GM20000 (cell line): Measurements from ENCODE around the gene SERINC5.

Experiments
- DNase-seq: peaks from one replicate; pipeline ENCODE4 v3.0.0; 2012; ENCODE audit warnings: low spot score
- TF ChIP-seq, protein P1 (sequence below): IDR thresholded peaks from 2 replicates; pipeline ENCODE4 v1.5.1; 2012; ENCODE audit warnings: mild to moderate bottlenecking, control low read depth; ENCODE audit errors: extremely low read depth, missing control alignments

Gene SERINC5

DNA sequence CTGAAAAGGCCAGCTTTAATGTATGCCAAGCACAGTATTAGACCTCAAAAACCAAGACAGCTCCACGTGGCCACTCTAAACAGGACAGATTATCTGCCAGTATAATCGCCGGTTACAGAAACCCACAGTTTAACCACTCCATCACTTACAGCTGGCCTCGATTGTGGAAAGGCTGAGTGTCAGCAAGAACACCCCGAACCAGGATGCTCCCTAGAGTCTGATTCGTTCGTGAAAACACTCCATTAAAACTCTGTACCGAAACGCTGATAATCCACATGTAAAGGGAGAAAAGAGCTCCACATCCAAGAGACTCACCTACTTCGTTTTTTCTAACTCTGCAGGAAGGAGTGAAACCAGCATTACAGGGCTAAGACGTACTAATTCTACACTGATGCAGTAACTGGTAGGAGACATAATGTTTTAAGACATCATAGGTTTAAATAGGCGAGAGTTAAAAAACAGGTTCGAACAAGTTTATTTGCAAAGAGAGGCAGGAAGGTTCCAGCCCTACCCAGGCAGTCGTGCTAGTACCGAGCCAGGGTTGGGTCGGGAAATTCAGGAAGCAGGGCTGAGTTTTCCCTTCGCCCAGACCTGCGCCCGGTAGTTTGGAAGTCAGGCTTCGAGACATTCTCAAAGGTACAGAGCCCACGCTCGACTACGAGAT is 949 bp downstream of the SERINC5 start:
- peak; percentile 43 for DNase-seq
- TF ChIP-seq, protein P1, sequence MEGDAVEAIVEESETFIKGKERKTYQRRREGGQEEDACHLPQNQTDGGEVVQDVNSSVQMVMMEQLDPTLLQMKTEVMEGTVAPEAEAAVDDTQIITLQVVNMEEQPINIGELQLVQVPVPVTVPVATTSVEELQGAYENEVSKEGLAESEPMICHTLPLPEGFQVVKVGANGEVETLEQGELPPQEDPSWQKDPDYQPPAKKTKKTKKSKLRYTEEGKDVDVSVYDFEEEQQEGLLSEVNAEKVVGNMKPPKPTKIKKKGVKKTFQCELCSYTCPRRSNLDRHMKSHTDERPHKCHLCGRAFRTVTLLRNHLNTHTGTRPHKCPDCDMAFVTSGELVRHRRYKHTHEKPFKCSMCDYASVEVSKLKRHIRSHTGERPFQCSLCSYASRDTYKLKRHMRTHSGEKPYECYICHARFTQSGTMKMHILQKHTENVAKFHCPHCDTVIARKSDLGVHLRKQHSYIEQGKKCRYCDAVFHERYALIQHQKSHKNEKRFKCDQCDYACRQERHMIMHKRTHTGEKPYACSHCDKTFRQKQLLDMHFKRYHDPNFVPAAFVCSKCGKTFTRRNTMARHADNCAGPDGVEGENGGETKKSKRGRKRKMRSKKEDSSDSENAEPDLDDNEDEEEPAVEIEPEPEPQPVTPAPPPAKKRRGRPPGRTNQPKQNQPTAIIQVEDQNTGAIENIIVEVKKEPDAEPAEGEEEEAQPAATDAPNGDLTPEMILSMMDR, result no peak

GRCh38 chr5:80251636-80252035 is 4.2 kb downstream of the SERINC5 start:
- TF ChIP-seq, protein P1, result no peak
- DNase-seq, result no peak

DNA sequence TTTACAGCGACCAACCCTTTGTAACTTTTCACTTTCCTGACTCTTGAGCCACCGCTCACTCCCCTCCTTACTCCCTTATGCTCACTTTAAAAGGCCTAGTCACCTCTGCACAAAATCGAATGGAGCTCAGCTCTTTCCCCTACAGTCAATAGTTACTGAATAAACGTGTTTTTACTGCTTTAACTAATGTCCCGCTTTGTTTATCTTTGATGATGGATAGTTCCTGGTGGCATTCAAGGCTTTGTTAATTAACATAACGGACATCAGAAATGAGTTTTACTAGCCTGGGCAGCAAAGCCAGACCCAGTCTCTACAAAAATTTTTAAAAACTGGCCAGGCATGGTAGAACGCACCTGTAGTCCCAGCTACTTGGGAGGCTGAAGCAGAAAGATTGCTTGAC is 5.0 kb downstream of the SERINC5 start:
- DNase-seq, result no peak
- TF ChIP-seq, protein P1, result no peak

GRCh38 chr5:80249901-80250300 is 5.9 kb downstream of the SERINC5 start:
- TF ChIP-seq, protein P1, result no peak
- no peak for DNase-seq

- TF ChIP-seq, protein P1, result no peak
- DNase-seq, result no peak
These were observed 7.5 kb downstream of the SERINC5 start for GRCh38 chr5:80248378-80248777.

DNA sequence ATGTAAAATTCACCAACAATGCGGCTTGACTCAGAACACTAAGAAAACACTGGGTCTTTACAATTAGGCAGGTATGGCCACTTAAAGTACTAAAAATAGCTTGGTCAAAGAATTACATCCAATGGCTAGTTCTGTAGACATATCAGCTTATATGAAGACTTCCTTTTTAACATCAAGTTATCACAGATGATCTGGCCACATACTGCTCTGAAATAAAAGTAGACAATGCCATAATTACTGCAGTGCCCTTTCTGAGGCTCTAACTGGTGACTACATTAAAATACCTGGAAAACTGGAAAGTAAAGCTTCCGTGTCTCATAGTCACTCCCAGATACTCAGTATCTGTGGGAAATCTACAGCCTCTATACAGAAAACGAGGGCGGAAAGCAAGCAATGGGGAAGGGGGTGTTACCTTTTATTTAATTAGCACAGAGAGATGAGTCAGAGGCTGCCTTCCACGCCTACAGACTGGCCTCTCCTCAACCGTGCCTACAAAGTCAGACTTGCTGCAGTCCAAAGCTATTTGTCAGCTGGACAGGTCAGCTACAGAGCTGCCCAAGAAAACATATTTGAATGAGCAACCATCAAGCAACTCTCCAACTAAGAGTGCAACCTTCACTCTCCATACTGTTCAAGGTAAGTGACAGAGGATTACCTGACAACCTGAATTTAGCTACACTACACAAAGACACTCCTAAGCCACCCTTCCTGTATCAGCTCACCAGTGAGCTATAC is 8.7 kb downstream of the SERINC5 start:
- TF ChIP-seq, protein P1, result no peak
- DNase-seq, result peak; percentile 70

DNA sequence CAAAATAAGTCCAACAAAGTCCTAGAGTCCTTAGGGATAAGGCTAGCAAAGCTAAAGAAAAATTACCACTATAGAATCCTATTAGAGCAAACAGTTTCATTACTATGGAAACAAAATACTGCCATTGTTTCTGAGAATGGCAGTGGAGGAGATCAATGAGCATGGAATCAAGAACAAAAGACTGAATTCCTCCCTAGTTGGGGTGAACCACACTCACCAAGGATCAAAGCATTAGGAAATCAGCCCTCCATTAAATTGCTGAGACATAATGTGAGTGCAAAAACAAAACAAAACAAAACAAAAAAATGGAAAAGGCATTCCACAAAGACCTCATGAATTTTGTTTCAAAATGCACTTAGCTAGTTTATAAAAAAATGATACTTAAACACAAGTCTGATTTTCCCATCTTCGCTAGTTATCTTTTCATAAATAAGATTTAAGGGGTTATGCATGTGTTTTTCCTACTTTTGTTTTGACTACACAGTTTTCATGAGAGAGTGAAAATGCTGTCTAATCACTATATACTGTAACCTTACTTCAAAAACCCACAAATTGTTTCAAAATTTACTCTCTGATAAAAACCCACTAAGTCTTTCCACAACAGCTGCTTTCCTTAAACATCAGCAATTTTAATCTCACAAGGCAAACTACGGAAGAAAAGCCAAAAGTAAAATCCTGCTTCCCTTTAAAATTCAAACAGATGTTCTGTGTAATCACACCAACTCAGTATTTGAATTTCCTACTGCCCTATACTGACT is 9.7 kb downstream of the SERINC5 start:
- TF ChIP-seq, protein P1, result no peak
- DNase-seq, result no peak
